Left lung (tissue), 10 donors: Measurements from ENCODE around the gene SCEL. TPM values are rescaled to one million over a fixed set of nuclear protein-coding genes. Genes with fewer than 3 reads are reported as not detected.

Experiments
- ATAC-seq: fragments of 200-7000 bp; cut with Tn5 transposase; one replicate; pipeline ENCODE4 v1.9.1; 2020; ENCODE audit warnings: moderate library complexity
- DNase-seq, 4 donors: peaks; one replicate each; pipeline ENCODE4 v3.0.0-alpha.2; 2013 to 2020
- H3K27ac ChIP-seq, 2 donors: fragments of 200-600 bp; sonication (generic) in 1 of 2; one replicate each; pipeline versions ENCODE4 v1.5.0 to v1.8.0; 2020 to 2021
- H3K27me3 ChIP-seq, 2 donors: fragments of 200-600 bp; sonication (generic) in 1 of 2; one replicate each; pipeline versions ENCODE4 v1.5.0 to v1.8.0; 2020 to 2021
- H3K36me3 ChIP-seq, 2 donors: fragments of 200-600 bp; sonication (generic) in 1 of 2; one replicate each; pipeline versions ENCODE4 v1.5.0 to v1.8.0; 2020 to 2021
- H3K4me1 ChIP-seq, 2 donors: fragments of 200-600 bp; one replicate each; pipeline ENCODE4 v1.8.0; 2021
- H3K4me3 ChIP-seq, 2 donors: fragments of 200-600 bp; sonication (generic) in 1 of 2; one replicate each; pipeline versions ENCODE4 v1.5.0 to v1.8.0; 2020 to 2021; ENCODE audit warnings: mild to moderate bottlenecking in 1 of 2
- H3K9me3 ChIP-seq, 2 donors: fragments of 200-600 bp; sonication (generic) in 1 of 2; one replicate each; pipeline versions ENCODE4 v1.5.0 to v1.8.0; 2020 to 2021
- CTCF ChIP-seq, 2 donors: fragments of 200-600 bp; sonication (generic) in 1 of 2; IDR thresholded peaks; one replicate each; pipeline versions ENCODE4 v1.5.0 to v1.8.0; 2021; ENCODE audit warnings: antibody characterized with exemption in 2 of 2
- intact Hi-C, 2 donors: fragments of 100-400 bp; cut with DNase I; formaldehyde crosslinking; loops; one replicate each; pipeline versions ENCODE4 v1.11.2 to v1.14.2; 2022
- polyA plus RNA-seq, 6 donors: library from polyadenylated mRNA; unstranded; fragments of 120-200 nt; gene quantifications; one replicate each; pipeline ENCODE4 v1.2.1, GENCODE V29; 2013; ENCODE audit not compliant: insufficient read length in 6 of 6
- total RNA-seq, 2 donors: library from RNA; stranded (reverse); fragmentation: NEBNext Ultra II Directional; extraction: Animal tissue kit (Norgen Biotek cat#: 25700); gene quantifications; one replicate each; pipeline ENCODE4 v1.2.1, GENCODE V29; 2021
- donor health status: DM: no; HTN: yes; CAD: no.
- donor health status: DM: no; HTN: no; CAD: no.

Gene SCEL
- total and polyA plus RNA-seq, 8 donors: 0.14 to 166 (median 0.41) TPM

GRCh38 chr13:77536358-77536757, 852 bp downstream of the SCEL start:
- H3K4me3 ChIP-seq: peak overlapping the region; percentile 10 to 26
- intact Hi-C loops: no loop called here
- no peaks in the 10 kb centered on the region for H3K9me3 ChIP-seq
- no peaks in the 10 kb centered on the region for H3K36me3 ChIP-seq
- H3K27ac ChIP-seq: peak overlapping the region; percentile 58 to 64
- ATAC-seq (no peak), DNase-seq (no peak)
- H3K27me3 ChIP-seq: no peaks in the 10 kb centered on the region
- H3K4me1 ChIP-seq: no peaks in the 10 kb centered on the region
- no peak for TF ChIP-seq CTCF (IDR thresholded peaks at IDR 0.05)

DNA sequence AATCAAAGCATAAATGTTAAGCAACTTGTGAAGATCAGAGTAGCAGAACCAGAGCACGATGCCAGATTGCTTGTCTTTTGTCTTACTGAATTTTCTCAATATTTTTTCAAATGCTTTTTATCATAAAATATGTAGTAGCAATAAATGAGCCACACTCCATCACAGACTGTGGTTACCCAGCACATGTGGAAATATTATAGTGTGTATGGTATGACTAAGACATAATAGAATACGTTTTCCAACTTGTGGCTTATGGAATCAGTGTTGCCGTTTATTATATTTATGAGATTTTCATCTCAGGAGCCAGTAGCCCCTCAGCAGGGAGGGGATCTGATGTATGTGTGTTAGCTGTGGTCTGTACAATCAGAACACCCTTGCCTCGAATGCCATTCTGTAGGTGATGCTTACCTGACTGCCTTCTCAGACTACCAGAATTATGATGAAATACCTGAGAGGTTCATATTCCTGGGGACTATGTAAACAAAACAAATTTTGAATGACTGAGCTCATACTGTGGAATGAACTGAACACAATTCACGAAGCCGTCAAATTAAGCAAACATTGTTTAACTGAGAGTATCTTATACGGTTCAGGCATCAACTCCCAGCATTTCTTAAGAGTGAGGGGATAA, 1.9 kb downstream of the SCEL start:
- no peaks in the 10 kb centered on the region for H3K27me3 ChIP-seq
- intact Hi-C loops: no loop called here
- H3K9me3 ChIP-seq: no peaks in the 10 kb centered on the region
- peak overlapping the region in 1 of 2 donors; percentile 26 for H3K4me3 ChIP-seq
- no peaks in the 10 kb centered on the region for H3K4me1 ChIP-seq
- TF ChIP-seq CTCF (IDR thresholded peaks at IDR 0.05): no peak
- H3K36me3 ChIP-seq: no peaks in the 10 kb centered on the region
- DNase-seq (no peak), ATAC-seq (peak; percentile 52)
- H3K27ac ChIP-seq: peak overlapping the region; percentile 0 to 16

- no peaks in the 10 kb centered on the region for H3K9me3 ChIP-seq
- TF ChIP-seq CTCF (IDR thresholded peaks at IDR 0.05): no peak
- intact Hi-C loops: no loop called here
- ATAC-seq (no peak), DNase-seq (no peak)
- H3K27me3 ChIP-seq: no peaks in the 10 kb centered on the region
- no peaks in the 10 kb centered on the region for H3K36me3 ChIP-seq
- no peak overlapping the region for H3K4me3 ChIP-seq
- H3K4me1 ChIP-seq: peaks cover 7 to 13% of the 10 kb centered on the region in 2 donors
- no peak overlapping the region for H3K27ac ChIP-seq
These were observed 8.2 kb downstream of the SCEL start for GRCh38 chr13:77543711-77544110.

DNA sequence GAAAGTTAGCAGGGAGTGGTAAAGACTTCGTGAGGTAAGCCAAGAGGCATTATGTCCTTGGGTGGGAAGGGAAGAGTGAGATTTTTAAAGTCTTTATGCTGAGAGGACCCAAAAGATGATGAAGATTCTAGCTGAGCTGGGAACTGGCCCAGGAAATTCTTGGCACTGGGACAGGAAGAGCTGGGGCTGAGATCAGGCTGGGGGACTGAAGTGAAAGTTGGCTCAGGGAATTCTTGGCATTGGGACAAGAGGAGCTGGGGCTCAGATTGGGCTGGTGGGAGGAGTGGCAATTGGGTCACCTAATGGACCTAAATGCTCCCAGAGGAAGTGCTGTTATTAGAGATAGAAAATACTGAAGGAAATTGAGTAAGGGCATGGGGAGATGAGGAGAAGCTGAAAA, 8.8 kb downstream of the SCEL start:
- no peak for TF ChIP-seq CTCF (IDR thresholded peaks at IDR 0.05)
- intact Hi-C loops: no loop called here
- Histone ChIP-seq H3K4me1 (peaks cover 7 to 13% of the 10 kb centered on the region in 2 donors), H3K36me3 (no peaks in the 10 kb centered on the region), H3K4me3 (no peak overlapping the region), H3K9me3 (no peaks in the 10 kb centered on the region), H3K27me3 (no peaks in the 10 kb centered on the region), H3K27ac (no peak overlapping the region)
- peak in 3 of 4 donors; percentile 37 to 89 (median 78) for DNase-seq
- ATAC-seq: peak; percentile 54

DNA sequence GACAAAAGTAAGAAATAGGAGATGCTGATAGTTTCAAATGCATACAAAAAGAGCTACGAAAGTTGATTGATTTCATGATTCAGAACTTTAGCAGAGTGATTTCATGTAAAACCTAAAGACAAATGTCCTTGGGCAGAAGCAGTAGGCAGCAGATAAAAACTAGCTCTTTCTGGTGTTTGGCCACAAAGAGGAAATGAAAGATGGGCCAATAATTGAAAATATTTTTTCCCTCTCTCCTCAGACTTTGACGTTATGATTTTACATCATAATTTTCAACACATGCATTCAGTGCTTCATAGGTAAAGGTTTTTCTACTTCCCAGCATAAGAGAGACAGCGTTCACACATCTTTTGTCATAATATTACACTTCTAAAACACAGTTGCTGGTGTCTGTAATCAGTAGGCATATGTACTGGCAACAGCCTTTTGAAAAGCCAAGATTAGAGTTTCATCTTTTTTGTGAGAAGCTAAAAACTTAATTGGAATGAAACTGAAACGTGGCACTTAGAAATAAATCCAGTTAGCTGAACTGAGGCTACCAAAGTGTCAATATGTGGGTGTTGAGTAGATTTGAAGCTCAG, 9.3 kb downstream of the SCEL start:
- Histone ChIP-seq H3K27ac (no peak overlapping the region), H3K36me3 (no peaks in the 10 kb centered on the region), H3K9me3 (no peaks in the 10 kb centered on the region), H3K4me3 (no peak overlapping the region), H3K27me3 (no peaks in the 10 kb centered on the region), H3K4me1 (peaks cover 7 to 13% of the 10 kb centered on the region in 2 donors)
- no peak for TF ChIP-seq CTCF (IDR thresholded peaks at IDR 0.05)
- intact Hi-C loops: no loop called here
- DNase-seq: no peak
- no peak for ATAC-seq
